Iris pigment epithelial cell (primary cell): ENCODE results near the gene GLIS1.
"Not testable (repeated sequence)": the region's sequence is repeated elsewhere in the genome, so short reads cannot be mapped to it uniquely, and the experiment has no call there.

Experiments
- DNase-seq: peaks from one replicate; pipeline ENCODE4 v3.0.0-alpha.2; 2011; ENCODE audit warnings: low read depth

Gene GLIS1

GRCh38 chr1:53561503-53562105, 177.4 kb downstream of the GLIS1 start:
- DNase-seq = no peak

DNA sequence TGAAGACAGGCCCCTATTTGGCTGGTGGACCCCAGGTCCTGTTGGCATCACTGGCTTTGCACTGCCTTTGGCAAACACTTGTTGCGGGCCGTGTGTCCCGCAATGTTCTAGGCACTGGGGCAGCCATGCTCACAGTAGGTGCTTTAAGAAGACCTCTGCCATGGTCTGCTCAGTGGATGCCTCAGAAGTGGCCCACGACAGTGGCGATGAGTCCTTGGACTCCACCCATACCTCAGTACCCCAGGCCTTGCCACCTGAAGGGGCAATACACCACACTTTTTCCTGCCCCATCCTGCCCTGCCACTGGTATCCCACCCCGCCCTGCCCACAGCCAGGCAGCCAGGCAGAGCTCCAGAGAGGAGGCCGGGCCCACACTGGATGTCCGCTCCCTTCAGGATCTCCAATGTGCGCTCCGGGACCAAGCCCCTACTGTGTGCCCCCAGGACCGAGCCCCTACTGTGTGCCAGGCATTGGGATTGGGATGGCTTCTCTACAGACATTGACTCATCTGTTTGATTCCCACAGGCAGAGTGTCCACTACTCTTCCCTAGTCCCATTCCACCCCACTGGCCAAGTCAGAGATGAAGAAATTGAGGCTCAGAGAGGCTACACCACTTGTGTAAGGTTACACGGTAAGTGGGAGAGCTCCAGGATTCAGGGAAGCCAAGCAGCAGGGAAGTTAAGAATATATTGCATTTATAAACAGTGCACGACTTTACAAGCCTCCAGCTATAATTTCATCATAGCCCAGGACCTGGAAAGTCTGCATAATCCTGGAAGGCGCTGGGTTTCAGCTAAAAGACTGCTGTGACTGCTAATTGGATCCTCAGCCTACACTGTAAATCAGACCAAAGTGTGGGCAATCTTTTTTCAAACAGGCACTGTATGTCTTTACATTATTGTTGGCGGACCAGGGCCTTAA, 178.1 kb downstream of the GLIS1 start:
- no peak for DNase-seq

DNA sequence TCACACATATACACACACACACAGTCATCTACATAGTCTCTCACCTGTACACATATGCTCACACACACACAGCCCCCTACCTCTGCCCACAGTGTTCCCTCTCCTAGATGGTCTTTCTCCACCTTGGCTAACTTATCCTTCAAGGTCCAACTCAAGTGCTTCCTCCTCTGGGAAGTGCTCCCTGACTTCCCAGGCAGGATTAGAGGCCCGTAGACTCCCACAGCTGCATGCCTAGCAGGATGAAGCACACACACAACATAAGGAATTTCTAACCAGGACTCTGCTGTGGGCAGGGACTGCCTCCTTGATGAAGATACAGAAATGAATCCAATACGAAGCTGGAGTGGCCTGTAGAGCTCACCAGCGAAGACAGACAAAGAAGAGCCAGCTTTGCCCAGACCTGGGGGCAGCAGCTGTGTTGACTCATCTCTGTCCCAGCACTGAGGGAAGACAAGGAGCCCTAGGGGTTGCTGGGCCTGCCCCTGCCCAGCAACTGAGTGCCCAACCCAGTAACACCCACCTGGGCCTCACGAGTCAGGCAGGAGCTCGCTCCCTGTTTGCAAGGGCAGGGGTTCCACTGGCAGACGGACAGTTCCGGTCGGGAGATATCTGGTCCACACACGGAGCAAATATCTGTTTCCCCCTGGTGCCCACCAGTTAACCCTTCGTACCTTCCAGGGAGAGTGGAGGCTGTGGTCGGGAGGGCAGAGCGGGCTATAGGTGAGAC, 178.9 kb downstream of the GLIS1 start:
- DNase-seq = no peak

DNA sequence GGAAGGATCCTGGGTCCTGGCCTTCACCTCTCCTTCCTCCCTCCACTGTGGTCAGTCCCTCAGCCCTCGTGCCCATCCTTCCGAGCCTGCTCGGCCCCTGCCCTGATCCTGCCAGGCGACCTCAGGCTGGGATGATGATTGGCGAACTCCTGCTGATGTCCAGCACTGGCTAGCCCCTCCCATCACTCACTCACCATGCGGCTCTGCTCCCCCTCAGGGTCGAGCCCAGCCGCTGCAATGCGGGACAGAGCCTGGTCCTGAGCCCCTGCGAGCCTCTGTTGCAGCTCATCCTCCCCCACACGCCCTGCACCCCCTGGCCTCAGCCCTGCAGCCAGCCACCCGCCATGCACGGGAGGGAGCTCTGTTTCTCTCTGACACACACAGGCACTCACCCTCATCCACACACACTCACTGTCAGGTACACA, 179.6 kb downstream of the GLIS1 start:
- DNase-seq = no peak

DNA sequence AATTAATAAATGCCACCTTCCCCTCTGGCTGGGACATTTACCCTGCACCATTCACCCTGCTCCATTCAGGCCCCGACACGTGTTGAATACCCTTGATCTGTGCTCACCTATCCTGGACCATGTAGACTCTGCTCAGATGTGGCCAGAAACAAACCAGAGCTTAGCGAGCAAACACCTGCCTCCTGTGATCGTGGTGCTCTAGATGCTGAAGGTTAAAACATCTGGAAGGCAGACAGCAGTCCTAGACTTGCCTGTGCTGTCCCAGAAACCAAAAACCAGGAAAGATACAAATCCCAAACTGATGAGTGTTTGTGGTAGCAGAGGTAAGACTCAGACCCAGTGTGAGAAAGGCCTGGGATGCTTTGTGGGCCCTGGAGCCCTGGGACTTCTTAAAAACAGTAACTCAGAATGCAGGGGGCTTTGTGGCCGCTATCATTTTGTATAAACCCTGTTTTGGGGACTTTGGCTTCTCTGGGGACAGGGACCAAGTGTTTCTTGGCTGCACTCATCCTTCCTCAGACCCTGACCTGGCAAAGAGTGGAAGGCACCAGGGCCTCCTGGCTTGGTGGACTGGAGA, 180.1 kb downstream of the GLIS1 start:
- DNase-seq = no peak

DNA sequence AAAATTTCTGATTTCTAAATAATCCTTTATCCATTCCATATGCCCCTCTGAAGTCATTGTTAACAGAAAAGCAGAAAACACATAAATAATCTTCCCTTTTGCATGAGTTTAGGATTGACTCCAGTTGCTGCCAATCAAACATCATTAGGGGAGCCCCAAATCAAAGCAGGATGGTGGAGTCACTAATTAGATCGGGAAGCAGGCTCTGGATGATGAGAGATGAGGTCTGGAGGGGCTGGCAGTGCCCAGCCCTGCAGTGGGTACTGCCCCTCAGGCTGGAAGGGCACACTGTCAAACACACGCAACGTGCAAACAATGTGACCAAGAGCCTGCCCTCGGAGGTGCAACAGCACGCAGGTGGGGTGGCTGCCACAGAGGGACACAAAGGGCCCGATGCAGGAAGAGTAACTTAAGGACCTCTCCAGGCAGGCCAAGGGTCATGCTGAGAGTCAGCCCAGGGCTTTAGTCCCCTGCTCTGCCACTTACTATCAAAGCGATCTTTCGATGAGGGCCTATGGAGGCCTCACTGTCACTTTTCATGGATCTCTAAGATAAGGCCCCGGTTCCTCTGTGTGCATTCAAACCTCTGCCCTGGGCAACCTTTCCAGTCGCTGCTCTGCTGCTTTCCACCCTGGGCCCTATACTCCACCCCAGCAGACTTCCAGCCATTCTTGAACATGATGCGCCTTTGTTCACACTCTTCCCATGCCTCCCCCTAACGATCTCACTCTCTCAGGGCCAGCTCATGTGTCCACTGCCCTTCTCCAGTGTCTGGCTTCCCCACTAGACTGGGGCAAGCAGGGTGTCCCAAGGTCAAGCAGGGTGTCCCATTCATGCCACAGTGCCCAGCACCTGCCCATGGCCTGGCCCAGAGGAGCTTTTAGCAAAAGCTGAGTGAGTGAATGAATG, 180.9 kb downstream of the GLIS1 start:
- DNase-seq = no peak

- no peak for DNase-seq
Observed at GRCh38 chr1:53557369-53557768, 181.6 kb downstream of the GLIS1 start.

DNA sequence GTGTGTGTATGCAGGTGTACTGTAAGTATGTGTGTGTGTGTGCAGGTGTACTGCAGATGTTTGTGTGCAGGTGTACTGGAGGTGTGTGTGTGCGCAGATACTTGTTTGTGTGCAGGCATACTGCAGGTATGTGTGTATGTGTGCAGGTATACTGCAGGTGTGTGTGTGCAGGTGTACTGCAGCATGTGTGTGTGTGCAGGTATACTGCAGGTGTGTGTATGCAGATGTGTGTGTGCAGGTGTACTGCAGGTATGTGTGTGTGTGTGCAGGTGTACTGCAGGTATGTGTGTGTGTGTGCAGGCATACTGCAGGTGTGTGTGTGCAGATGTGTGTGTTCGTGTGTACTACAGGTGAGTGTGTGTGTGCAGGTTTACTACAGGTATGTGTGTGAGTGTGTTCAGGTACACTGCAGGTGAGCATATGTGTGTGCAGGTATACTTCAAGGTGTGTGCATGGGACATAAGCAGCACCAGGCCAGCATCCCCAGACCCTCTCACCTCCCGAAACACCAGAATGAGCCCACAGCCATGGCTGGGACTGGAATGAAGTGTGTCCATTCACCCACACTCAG, 182.2 kb downstream of the GLIS1 start:
- no peak for DNase-seq

- DNase-seq = not testable (repeated sequence)
Observed at GRCh38 chr1:53555620-53556326, 183.2 kb downstream of the GLIS1 start.

DNA sequence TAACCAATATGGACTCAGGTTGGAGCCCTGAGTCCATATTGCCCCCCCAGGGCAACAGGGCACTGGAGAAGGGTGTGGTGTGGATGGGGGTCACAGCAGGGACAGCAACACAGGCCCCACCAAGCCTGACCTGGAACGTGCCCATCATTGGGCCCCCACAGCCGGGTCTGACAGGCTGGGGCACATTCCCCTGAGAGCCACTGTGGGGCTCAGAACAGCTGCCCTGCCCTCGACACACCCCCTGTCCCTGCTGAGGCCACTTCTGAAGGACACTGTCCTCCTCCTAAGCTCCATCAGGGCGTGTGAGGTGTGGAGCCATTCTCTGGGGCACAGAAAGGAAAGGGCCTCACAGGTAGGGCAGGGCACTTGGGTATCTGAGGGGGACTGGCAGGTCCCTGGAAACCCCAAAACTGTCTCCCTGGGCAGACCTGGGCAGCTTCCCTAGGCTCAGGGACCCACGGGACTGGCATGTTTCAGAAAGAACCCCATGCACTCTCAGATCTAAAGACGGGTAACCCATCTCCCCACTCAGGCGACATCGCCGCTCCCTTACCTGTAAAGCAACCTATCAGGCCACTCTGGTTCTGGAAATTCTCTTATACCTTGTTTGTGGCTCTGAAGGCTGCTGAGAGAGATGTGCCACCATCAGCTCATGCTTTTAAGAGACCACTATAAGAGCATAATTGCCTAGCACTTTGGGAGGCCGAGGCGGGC, 184.2 kb downstream of the GLIS1 start:
- DNase-seq = no peak

DNA sequence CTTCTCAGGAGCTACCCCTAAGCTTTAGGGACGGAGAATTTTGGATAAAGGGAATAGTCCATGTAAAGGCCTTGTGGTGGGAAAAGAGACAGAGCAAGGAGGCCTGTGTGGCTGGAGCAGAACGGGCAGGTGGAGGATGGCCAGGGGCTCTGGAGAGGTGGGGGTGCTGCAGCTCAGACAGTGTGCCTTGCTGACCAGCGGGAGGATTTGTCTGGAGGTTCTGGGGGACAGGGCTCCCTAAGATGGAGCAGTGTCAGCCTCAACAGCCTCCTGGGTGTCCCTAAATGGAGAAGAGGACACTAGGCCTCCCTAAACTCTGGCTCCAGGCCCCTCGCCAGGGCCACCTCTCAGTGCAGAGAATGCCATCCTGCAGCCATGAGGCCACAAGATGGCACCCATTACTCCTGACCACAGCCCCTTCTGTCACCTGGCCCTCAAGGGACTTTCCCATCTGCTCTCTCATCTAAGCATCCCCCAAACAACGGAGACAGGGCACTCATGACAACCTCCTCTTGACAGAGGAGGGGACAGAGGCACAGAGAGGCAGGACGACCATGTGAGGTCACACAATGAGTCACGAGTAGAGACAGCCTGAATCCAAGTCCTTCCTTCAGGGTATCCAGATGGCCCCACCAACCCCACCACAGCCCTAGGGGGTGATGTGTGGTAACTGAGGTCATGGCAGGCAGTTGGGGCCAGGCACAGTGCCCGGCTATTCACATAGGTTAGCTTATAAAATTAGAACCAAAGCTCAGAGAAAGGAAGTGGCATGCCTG, 185.0 kb downstream of the GLIS1 start:
- no peak for DNase-seq

GRCh38 chr1:53552981-53553733, 185.8 kb downstream of the GLIS1 start:
- no peak for DNase-seq

- no peak for DNase-seq
Observed at GRCh38 chr1:53552146-53552861, 186.7 kb downstream of the GLIS1 start.

GRCh38 chr1:53551428-53551995, 187.5 kb downstream of the GLIS1 start:
- DNase-seq = no peak

- DNase-seq = peak; percentile 27
Observed at GRCh38 chr1:53550201-53550741, 188.7 kb downstream of the GLIS1 start.

- no peak for DNase-seq
Observed at GRCh38 chr1:53549781-53550180, 189.2 kb downstream of the GLIS1 start.

DNA sequence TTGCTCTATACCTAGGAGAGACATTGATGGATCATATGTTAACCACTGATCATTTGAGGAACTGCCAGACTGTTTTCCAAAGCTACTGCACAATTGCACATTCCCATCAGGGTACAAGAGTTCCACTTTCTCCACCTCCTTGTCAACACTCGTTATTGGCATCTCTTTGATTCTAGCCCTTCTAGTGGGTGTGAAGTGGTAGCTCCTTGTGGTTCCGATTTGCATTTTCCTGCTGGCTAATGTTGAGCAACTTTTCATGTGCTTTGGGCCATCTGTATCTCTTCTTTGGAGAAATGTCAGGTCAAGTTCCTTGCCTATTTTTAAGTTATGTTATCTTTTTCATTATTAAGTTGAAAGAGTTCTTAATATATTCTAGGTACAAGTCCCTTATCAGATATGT, 189.7 kb downstream of the GLIS1 start:
- no peak for DNase-seq
